Measurements from ENCODE around the gene EYA2.

EYA2 gene

DNA sequence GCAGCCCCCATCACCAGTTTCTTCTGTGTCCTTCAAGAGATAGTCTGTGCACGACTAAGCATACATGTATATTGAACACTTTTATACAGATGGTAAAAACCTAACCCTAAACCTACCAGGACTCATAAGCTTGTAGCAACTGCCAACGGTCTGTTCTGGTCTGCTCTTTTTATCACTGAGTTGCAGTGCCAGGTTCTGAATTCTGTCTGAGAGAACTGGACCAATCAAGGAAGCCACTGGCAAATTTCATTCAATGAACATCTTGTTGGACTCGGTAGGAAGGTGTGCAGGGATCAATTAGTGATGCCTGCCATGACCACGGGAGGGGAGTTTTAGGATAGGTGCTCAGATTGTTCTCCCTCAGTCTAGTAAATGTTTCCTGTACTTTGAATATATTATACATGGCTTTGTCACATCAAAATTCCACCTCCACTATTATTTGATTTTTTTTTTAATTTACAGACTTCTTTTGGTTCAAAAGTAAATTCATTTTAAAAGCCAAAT is 146.8 kb downstream of the EYA2 start:
- TF ChIP-seq, protein P1, sequence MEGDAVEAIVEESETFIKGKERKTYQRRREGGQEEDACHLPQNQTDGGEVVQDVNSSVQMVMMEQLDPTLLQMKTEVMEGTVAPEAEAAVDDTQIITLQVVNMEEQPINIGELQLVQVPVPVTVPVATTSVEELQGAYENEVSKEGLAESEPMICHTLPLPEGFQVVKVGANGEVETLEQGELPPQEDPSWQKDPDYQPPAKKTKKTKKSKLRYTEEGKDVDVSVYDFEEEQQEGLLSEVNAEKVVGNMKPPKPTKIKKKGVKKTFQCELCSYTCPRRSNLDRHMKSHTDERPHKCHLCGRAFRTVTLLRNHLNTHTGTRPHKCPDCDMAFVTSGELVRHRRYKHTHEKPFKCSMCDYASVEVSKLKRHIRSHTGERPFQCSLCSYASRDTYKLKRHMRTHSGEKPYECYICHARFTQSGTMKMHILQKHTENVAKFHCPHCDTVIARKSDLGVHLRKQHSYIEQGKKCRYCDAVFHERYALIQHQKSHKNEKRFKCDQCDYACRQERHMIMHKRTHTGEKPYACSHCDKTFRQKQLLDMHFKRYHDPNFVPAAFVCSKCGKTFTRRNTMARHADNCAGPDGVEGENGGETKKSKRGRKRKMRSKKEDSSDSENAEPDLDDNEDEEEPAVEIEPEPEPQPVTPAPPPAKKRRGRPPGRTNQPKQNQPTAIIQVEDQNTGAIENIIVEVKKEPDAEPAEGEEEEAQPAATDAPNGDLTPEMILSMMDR (IDR thresholded peaks at IDR 0.05) = no peak

DNA sequence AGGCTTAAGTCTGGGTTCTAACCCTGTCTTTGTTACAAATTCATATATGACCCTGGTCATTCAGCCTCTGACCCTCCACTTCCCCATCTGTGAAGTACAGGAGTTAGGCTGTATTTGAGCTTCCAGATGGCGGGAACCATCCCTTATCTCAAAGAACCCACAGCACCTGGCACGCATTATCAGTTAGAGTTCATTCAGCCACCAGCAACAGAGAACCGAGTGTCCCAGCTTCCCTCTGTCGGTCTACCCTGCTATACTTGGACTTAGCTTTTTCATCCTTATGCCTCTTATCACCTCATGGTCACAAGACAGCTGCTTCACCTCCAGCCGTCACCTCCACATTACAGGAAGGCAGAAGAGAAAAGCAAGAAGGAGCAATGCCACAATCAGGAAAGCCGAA is 147.8 kb downstream of the EYA2 start:
- TF ChIP-seq, protein P1 (IDR thresholded peaks at IDR 0.05) = no peak

DNA sequence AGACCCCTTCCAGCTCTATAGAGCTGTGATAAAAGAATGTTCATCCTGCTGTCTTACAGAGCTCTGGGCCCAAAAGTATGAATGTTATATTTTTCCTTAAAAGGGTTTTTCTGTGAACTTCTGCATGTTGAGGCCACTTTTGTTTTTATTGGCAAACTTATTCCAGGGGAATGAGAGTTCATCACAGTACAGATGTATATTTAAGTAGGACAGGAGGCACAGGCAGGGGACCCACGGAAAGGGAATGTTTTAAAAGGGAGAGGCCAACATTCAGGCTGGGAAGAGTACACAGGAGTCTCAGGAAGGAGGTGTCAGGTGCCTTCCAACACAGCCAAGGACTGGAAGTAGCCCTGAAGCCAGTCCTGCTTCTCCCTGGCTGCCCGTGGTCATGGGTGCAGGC is 148.4 kb downstream of the EYA2 start:
- TF ChIP-seq, protein P1 (IDR thresholded peaks at IDR 0.05) = no peak

DNA sequence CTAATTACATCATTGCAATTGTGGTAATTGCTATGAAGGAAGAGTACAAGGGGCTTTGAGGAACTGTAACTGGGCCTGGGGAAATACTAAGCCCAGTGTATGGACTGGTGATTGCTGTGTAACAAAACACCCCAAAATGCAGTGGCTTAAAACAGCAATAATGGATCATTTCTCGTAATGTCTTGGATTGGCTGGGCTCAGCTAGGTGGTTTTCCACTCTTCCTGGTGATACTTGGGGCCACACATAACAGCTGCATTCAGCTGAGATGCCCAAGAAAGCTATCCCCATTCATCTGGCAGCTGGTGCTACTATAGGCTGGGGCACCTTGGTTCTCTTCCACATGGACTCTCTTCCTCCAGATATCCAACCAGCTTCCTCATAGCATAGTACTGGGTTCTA is 150.3 kb downstream of the EYA2 start:
- TF ChIP-seq, protein P1 (IDR thresholded peaks at IDR 0.05) = no peak

DNA sequence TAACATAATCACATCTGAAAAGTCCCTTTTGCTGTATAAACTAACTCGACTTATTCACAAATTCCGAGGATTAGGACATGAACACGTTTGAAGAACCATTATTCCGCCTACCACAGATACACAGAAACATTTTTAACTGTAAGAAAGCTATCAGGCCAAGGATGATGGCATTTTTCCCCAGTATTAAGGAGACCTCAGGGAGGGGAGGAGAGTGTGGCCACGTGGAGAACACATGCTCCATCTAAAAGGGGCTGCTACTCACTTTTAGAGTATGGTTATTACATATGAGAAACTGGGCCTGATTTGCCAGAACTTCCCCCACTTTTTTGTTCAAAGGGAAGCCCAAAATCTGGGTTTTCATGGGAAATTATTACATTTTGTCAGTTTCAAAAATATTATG is 153.4 kb downstream of the EYA2 start:
- TF ChIP-seq, protein P1 (IDR thresholded peaks at IDR 0.05) = no peak

DNA sequence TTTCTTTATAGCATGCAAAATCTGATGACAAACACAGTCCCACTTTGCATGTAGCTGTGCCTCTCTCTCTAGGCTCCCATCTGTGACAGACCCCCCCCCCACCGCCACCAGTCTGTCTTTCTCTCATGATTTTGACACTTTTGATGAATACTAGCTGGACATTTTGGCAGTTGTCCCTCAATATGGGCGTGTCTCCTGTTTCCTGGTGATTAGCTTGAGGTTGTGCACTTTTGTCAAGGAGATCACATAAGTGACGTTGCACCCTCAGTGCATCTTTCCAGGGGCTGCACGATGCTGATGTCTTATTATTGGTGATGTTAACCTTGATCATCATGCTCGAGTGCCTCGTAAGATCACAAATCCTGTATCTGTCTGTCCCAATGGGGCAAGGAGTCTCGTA is 155.1 kb downstream of the EYA2 start:
- TF ChIP-seq, protein P1 (IDR thresholded peaks at IDR 0.05) = no peak

DNA sequence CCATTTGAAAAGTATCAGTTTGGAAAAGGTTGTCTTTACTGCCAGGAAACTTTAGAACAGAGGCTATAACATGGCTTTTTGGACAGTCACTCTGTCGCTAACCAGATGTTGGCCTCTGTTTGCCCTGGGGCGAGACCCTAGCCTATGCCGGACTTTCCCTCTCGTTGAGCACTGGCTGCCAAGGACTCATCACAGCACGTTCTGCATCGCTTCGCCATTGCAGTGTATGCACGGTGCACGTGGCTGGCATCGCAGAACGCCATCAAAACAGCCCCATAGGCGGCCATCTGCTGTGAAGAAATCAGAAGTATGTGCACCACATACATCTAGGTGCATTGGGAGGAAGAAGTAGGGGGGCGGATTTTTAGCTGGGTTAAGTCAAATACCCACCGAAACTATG is 156.4 kb downstream of the EYA2 start:
- TF ChIP-seq, protein P1 (IDR thresholded peaks at IDR 0.05) = no peak

DNA sequence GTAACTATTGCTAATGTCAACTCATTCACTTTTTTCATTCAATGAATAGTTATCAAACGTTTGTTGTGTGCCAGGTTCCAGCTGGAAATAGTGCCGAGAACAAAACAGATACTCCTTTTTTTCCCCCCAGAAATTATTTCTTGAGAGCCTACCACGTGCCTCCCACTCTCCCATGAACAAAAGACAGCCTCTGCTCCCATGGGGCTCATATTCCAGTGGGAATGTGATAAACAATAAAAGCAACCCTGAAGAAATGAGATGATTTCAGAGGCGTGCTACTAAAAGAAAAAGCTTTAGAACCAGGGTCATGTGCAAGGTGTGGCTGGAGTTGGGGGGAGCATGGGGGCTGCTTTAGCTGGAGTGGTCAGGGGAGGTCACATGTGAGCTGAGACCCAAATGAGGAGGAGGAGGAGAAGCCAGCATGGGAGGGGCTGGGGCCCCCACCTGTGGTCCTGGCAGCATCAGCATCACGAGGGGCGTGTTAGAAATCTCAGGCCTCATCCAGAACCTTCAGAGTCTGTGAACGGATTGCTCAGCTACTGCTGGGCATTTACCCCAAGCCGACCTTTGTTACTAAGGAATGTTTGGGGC is 157.4 kb downstream of the EYA2 start:
- TF ChIP-seq, protein P1 (IDR thresholded peaks at IDR 0.05) = no peak

All from LNCAP (cell line).